ENCODE data around the gene ALPI.

The ALPI gene

DNA sequence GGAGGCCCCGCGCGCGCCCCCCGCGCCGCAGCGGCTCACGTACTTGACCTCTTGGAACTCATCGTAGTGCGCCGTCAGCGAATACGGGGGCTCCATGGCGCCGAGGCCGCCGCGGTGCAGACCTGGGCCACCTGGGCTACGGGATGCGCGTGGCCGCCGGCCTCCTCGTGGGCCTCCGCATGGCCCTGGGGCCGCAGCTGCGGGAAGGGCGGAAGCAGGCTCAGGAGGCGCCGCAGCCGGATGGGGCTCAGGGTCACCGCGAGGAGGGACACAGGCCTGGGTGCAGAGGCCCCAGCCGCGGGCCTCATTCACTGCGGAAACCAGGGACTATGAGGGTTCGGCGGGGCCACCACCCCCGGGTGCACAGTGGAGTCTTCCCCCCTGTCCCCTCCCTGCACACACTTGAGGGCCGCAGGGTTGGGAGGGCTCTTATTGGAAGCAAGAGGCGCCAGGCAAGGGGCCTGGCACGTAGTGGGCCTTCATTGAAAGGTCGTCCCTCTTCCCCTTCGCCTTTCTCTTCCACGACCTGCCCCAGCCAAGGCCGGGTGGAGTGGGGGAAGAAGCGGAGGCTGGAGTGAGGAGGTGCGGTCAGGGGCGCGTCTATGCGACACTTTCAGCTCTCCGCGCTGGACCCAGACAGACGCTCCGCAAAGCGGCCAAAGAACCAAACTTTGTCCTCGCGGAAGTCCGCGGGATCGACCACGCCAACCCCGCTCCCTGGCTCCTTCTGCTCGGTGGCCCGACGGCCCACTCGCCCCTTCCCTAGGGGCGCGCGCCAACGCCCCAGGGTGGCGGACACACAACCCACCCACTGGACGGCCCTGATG lies 30.8 kb downstream of the ALPI start:
- DNase-seq: no peak

DNA sequence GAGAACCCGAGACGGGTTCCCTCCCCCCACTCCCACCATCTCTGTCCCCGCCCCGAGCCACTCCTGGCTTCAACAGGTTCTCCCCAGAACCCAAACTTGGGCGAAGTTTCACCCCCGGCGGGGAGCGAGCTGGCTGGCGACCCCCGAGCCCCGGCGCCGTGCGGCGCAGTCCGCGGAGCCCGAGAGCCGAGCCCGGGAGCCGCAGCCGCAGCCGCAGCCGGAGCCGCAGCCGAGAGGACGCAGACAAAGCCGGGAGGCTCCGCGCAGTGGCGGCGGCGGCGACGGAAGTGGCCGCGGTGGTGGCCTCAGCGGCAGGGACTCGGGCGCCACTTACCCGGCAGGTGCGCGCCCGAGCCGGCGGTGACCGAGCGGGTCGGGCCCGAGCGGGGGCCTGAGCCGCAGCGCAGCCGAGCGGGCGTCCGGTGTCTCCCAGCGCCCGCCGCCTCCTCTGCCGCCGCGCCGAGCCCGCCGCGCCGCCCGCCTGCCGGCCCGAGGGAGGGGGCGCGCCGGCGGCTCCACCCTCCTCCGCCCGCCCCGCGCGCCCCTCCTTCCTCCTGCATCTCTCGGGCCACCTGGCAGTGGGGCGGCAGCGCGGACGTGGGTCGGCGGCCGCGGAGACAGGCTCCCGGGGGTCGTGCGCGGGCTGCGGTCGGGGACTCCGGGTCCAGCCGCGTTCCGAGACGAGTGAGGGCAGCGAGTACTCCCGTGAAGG lies 31.6 kb downstream of the ALPI start, which contains the start of gene ECEL1:
Gene ECEL1 (minus strand): TSS at position 450 of the 712 bp plus-strand sequence. CDS start 1,181 bp downstream, outside the sequence.
- DNase-seq: no peak

DNA sequence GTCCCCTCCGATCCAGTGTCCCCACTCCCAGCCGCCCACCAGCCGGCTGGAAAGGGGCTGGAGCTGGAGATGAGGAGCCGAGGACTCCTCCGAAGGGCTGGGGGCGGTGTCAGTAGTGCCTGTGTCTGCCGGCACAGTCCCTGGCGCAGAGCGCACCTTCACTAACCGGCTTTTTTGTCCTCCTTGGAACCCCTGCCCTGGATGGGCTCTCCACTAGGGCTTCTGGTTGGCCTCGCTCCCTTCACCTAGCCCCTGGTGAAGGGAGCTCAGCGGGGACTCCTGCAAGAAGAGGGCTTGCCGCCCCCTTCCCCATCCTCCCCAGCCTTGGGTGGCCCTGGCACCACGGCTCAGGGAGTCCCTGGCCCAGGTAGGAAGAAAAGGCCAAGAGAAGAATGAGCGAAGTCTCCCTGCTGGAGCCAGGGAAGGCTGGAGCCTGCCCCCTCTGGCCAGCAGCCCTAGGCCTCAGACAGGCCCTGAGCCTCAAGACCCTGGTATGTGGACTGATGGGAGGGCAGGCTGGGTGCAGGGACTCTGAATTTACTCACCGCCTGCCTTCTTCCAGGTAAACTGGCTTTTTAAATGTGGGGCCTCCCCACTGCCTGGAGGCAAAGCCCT lies 32.3 kb downstream of the ALPI start:
- DNase-seq: no peak

DNA sequence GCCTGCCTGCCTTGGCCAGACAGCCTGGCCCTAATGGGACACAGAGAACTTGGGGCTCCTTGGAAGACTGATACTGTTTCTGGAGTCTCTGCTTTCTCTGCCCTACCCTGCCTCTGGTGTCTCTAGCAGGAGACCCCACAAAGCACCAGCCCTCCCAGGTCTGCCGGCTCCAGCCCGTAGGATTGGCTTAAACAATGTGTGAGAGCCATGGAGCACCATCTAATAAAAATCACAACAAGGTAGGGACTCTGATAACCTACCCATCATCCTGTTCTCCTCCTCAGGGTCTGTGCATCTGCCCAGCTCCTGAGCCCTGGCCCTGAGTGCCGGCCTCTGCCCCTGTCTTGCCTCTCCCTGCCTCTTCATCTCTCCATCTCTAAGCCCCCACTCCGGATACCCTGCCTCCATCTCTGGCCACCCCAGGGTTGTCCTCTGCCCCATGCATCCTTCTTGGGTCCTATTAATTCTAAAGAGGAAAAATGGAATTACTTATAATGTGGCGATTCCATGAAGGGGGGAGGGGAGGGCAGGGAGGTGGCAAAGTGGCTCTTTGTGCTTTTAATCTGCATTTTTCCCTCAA lies 32.9 kb downstream of the ALPI start:
- no peak for DNase-seq

DNA sequence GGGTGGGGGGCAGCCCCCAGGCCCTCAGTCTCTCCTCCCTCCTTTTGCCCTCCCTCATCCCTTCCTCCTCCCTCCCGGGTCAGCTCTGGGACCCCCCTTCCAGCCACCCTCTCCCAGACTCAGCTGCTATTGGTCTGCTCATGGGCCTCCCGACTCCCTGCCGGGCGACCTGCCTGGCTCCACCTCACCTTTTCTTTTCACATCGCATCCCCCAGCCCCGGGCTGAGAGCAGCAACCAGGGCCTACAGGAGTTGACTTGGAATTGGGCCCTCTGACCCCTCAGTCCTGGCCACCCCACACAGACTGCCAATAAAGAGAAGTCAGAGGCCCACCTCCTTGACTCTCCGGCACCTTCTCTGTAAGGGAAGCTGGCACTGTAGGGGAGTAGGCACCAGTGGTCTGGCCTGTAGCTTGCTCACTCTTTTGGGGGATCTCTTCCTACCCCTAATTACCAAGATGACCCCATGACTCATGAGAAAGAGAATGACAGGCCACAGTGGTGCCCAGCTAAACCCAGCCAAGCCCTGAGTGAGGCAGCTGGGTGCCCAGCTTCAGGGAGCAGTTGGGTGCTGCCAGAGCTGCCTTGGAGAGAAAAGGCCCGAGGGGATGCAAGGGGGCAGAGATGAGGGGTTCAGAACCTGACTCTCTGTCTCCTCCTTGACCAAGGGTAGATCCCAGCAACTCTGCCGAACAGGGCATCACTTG lies 33.7 kb downstream of the ALPI start:
- DNase-seq: no peak

DNA sequence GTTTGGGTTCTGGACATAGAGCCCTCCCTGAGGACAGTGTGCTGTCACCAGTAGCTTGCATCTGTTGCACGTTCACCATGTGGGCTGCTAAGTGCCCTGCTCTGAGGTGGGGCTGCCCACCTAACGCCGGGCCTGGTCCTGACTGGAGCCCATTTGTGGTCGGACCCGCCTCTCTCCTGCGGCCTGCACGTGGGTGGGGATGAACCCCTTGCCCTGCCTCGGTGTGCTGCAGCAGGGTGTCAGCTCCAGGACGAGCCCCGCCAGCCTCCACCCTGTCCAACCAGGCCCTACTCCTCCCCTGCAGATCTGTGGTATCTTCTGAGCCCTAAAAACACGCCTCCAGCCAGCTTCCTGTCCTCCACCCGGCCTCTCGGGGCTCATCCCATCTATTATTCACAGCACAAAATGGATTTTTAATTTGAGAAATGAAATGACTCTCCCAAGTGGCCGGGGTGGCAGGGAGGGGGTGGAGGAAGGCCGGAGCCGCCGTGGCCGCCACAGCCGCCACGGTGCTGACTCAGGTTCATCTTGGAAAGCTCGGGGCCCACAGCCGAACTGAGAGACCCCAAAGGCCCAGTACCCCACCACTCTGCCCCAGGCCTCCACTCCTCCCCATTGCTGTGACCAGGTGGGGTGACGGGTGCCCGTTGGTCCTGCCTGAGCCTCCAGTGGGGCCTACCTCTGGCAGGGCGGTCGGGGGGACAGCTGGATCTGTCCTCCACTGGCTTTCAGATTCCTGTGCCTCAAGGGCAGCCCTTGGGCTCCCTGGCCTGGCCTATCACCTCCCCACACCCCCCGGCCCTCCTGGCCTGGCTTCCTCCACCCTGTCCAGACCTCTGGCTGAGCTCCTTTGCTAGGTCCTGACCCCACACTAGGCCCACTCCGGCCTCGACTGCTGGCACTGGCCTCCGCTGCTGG lies 34.5 kb downstream of the ALPI start:
- DNase-seq: no peak

DNA sequence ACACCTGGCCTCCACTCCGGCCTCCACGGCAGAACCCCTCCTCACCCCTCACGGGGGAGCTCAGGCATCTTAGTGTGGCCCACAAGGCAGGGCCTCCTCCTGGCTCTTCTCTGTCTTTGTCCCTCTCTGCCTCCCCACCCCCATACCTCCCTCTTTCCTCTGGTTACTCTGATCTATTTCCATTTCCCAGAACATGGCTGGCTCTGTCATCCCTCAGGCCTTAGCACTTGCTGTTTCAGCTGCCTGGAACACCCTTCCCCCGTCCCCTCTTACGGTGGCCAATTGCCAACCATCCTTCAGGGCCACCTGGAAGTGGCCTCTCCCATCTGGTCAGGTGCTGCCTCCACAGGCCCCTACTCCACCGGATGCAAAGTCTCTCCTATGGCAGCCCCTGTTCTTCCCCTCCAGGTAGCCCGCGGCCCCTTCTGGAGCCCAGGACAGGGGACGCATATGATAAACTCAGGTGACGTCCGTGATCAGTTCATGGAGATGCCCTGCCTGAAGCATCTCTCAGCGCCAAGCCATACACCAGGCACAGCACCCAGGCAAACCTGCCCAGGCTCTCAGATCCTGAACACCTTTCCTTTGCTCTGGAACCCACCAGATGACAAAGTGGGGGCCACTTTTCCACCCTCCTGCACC lies 35.3 kb downstream of the ALPI start:
- no peak for DNase-seq

DNA sequence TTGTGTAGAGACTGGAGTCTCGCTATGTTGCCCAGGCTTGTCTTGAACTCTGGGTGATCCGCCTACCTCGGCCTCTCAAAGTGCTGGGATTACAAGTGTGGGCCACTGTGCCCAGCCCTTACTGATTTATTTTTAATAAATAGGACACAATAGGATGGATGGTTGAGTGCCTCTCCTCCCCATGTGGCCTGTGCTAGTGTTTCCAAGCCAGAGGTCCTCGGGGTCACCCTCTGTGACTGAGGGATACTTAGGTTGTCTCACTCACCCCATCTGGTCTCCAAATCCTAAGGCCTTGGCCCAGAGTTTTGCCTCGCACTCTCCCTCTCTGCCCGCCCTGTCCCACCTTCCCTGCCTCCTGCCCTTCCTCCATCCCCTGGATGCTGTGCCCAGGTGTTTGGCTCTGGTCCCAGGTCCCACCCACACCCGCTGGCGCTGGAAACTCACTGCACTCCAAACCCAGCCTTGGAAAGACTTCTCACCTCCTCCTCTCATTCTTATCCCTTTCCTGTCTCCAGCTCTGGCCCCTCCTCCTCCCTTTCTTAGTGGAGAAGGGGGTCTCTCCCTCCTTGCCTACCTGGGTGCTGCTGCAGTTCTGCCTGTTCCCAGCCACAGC lies 36.4 kb downstream of the ALPI start:
- DNase-seq: no peak

DNA sequence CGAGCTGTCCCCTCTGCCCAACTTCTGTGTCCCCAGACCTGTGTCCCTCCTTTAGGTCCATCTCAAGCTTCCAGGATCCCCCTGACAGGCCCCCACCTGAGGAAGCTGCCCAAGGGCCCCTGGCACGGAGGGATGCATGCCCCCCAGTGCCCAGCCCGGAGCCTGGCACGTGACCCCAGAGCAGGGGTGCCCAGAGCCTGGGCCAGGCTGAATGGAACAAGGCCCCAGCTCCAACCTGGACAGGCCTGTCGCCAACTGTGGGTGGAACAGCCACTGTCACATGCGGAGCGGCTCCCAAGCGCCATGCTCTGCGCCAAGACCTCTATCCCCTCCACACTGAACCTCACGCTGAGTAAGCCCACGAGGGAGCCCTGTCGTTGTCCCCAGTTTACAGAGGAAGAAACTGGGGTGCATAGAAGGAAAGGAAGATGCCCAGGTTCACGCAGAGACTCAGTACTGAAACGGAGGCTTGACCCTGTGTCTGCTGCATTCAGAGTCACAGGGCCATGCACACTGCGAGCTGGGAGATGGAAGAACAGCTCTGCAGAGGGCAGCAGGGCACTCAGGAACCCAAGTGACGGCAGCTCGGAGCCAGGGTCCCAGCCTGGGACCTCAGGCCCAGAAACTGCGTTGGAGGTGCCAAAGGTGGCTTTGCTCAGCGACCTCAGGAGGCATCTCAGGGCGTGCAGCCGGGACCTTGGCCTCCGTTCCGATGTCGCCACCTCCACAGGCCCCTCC lies 37.2 kb downstream of the ALPI start:
- no peak for DNase-seq

DNA sequence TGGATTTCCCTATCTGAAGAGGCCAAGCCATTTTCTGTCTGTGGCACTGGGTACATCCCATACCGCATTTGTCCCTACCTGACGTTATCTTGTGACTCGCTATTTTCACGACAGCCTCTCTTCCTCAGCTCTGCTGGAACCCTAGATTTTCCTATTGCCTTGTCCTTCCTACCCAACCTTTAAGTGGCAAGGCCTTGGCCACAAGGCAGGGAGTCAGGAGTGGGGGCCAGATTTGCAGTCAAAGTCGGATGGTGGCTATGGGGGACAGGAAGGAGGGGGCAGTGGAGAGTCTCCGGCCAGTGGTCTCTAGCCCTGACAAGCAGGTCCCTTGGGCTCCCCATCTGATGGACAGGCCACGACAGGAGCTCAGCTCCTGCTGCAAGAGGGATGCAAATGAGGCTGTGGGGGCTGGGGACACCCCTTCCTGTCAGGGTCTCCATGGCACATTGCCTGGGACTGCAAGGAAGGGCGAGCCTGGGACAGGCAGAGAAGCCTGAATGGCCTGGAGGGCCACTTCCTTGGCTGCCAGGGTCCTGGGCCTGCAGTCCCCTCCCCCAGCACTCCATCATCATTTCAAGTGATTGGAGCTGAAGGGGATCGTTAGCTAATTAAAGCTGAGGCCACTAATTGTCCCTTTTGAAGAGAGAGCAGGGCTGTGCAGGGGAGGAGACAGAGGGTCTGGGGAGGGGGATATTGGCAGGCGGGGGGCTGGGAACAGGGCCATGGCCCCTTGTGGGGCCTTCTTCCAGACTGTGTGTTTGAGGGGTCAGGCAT lies 37.9 kb downstream of the ALPI start:
- no peak for DNase-seq

DNA sequence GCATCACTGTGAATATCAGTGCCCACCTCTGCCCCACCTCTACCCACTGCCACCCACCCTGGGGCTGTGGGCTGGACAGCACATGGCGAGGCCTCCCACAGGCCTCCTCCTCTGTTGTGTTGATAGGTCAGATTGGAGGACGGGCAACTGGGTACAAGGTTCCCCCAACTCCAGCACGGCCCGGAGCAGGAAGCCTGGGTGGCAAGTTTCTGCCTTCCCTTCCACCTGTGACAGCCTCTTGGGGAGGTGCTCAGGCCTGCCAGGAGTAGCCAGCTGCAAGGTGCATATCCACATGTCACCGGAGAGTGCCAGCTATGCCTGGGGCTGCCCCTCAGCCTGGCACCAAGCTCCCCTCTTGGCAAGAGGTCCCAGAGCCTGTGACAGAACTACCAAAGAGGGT lies 38.6 kb downstream of the ALPI start:
- no peak for DNase-seq

DNA sequence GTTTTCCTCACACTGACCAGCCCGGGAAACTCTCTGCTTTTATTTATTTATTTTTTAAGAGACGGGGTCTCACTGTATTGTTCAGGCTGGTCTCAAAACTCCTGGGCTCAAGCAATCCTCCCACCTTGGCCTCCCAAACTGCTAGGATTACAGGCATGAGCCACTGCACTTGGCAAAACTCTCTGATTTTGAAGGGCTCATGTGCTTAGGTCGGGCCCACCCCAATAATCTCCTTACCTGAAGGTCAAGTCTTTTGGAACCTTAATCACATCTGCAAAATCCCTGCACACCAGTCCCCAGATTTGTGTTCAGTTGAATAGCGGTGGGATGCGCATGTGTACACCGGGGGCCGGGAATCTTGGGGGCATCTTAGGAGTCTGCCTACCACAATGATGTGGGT lies 39.3 kb downstream of the ALPI start:
- no peak for DNase-seq

DNA sequence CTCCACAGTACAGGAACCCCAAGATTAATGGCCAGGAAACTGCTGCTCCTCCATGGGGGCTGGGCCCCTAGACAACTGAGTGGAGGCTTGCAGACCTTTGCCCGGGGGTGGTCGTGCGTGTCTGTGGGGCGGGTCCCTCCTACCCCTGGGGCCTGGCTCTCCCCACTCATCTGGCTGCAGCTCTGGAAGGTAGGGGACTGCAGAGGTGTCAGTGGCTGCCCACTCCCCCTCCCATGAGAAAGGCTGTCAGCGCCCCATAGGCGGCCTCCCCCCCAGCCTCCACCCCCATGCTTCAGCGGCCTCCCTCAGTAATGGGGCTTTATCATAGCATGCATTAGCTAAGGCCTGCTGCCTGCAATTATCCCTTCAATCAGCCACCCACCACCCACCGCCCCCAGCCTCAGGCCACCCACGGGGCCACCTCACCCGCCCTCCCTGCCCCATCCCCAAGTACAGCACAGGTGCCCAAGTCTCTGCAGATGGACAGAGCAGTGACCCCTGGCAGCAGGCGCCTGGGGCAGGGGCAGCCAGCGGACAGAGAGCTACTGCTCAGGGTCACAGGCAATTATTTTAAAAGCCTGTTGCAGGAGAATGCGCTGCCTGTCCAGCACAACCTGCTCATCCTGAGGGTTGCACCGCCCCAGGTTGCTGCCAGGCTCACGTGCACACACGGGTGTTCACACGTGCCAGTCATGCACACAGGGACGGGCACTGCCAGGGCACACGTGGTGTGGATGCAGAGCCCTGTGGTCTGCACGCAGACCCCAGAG lies 40.7 kb downstream of the ALPI start:
- no peak for DNase-seq

DNA sequence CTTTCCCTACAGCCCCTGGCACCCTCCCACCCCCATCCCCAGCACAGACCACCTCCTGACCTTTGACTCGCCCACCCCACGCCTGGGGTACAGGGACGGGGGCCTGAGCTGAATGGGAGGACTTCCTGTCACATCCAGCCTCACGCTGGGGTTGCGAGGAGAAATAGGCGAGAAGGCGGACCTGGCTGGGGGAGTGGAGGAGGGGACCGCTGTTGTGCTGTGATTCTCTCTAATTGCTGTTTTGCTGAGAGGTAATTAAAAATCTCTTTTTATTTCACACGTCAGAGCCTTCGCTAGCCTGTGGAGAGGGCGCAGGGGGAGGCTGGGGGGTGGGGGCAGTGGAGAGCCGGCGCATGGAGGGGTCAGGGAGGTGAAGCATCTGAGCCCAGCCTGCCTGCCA lies 41.4 kb downstream of the ALPI start:
- no peak for DNase-seq

DNA sequence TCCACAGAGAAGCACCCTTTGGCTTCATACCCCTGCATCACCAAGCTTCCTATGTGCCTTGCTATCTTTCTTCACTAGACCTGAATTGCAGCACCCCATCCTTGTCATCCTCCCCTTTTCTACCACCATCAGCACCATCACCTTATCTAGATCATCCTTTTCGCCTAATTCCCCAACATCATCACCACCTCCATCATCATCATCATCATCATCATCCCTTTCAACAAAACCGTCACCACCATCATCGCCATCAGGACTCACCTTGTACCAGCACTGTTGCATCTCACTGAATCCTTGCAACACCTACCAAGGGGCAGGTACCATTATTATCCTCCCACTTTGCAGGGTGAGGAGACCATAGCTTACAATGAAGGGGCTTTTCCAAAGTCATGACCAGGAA lies 42.5 kb downstream of the ALPI start:
- no peak for DNase-seq

DNA sequence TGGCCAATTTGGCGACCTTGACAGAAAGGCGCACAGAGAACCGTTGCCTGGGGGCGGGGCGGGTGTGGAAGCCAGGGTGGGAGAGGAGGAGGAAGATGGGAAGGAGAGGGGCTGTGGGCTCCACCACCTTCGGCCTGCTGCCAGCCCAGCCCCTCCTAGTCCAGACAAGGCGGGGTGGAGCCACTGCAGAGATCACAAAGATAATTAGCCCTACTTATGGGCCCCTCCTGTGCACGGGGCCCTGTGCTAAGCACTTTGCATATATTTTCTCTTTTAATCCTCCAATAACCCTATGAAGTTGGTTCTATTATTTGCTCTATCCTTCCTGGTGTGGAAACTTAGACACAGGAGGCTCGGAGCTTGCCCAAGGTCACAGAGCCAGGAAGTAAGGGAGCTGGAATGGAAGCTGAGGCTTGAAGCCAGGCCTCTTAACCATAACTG lies 45.4 kb downstream of the ALPI start:
- DNase-seq: no peak

DNA sequence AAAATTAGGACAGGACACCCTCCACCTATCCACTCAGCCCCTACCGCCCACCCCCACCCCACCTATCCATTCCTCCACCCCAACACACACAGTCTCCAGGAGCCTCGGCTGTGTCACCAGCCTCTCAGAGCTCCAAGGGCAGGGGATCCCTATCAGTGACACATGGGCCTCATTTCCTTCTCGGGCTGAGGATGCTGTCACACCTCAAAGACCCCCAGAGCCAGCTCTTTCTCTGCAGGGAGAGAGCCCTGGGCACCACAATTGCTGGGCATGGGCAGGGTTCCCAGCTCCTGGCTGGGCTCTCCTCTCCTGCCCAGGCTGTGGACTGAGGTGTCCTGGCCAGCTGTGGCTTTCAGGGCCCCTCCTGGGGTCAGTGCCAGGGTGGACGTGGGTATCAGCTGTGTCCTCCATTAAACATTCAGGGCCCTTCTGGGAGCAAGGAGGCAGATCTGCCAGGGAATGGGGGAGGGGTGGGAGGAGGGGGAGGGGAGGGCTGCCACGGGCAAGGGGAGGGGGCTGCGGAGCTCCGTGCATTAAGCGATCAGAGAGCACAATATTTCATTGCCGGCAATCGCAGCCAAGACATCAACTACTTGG lies 45.9 kb downstream of the ALPI start:
- DNase-seq: no peak

DNA sequence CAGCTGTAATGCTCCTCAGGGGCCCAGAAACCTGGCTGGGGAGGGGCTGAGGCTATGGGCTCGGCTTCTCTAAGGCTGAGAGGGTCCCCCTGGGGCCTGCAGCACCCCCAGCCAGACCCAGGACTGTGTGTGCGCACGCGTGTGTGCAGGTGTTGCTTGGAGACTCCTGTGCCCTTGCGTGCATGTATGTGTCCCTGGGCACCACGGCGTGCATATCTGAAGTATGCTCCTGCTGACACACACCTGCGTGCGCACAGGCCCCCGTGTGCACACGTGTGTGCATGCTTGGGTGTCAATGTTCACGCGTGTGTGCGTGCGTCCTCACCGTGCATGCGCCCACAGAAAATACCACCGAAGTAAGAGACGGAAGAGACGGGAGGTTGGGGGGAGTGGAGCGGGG lies 46.6 kb downstream of the ALPI start:
- no peak for DNase-seq
